GM19397 (cell line): ENCODE results near the gene MAMDC4.
A peak's percentile ranks its signal among the peaks of the same experiment; 100 is the strongest.

ENCODE experiments used
- ATAC-seq: cut with Tn5 transposase; IDR thresholded peaks from one replicate; pipeline ENCODE4 v1.9.1; 2021; ENCODE audit warnings: mild to moderate bottlenecking, moderate library complexity; ENCODE audit not compliant: unreplicated experiment

The MAMDC4 gene

DNA sequence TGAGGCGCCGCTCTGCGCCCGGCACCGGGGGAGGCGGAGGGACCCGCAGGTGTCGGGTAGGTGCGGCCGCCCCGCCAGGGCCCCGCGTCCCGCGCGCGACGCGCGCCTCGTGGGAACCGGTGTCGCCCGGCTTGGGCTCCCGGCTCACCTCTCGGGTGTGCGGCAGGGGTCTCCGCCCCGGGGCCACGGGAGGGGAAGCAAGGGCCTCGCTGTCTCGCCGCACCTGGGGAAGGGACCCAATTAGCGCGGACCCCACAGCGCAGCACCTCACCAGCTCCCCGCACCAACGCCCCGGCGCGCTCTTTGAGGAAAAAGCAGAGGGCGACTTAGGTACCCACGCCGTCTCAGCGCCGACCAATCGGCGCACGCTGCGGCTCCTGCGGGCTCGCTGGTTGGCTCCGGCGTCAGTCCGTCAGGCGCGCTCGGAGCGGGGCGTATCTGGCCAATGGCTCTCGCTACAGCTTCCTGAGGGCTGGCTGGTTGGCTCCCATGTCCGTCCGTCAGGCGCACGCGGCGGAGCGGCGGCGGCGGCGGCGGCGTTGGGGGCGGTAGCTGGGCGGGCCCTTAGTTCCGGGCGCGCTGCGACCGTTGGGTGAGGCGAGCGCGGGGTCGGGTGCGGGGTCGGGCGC, 33.9 kb downstream of the MAMDC4 start, which contains the start of gene TRAF2:
TRAF2 (plus strand) TSS at position 567 of the 629 bp plus-strand sequence. CDS start 12,225 bp downstream, outside the sequence.
- ATAC-seq = peak; percentile 85

DNA sequence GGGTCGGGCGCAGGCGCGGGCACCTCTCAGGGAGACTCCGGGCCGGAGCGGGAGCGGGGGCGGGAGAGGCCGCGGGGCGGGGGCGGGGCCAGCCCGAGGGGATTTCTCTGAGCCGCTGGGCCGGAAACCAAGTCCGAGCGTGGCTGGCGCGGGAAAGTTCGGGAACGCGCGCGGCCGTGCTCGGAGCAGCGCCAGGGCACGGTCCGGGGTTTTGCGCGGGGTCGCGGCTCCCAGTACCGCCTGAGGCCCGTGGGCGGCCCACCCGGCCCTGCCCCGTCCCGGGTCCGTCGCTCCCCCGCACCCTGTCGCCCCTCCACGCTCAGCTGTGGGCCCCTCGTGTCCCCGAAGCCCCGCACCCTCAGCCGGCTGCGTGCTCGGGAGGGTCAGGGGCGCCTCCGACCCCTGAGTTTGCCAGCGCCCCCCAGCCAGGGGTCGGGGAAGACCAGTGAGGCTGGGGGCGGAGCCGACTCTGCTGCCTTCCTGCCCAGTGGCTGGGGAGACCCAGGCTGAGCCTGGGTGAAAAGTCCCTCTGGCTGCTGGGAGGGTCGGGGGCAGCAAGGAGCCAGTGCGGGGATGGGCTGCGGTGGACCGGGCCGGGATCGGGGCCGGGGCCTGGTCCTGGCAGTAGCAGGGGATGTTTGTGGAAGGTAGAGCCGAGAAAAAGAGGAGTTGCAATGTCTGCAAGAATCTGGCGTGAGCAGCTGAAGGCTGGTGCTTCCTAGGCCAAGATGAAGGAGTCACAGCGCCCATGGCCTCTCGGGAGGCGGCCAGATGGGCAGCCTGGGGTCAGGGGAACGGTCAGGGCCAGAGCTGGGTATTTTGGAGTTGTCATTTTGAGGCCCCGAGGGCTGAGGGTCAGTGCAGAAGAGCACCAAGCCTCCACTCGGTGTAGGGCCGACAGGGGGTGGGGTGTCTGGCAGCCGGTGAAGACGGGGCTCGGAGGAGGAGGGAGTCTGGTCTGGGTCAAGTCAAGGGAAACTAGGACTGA, 34.8 kb downstream of the MAMDC4 start:
- ATAC-seq = peak; percentile 19

DNA sequence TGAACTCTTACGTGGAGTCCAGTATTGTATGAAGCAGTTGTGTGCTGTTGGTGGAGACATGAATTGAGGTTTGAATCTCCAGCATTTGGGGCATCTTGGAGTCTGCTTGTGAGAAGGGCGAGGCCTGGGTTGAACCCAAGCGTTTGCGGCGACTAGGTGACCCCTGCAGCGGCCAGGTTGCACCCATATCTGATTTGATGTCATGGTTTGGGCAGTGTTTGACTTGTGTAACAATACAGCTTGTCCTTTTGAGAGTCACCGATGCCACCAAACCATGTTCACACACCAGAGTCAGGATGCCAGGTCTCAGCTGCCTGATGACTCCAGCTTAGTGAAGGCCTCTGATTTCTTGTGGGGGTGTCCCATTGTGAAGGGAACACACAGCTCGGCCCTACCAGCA, 36.3 kb downstream of the MAMDC4 start:
- ATAC-seq = no peak

DNA sequence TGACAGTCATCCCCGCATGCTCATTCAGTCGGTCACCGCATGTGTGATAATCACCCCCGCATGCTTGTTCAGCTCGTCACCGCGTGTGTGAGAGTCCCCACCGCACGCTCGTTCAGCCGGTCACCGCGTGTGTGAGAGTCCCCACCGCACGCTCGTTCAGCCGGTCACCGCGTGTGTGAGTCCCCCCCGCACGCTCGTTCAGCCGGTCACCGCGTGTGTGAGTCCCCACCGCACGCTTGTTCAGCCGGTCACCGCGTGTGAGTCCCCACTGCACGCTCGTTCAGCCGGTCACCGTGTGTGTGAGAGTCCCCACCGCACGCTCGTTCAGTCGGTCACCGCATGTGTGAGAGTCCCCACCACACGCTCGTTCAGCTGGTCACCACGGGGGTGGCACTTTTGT, 37.7 kb downstream of the MAMDC4 start:
- ATAC-seq = no peak

DNA sequence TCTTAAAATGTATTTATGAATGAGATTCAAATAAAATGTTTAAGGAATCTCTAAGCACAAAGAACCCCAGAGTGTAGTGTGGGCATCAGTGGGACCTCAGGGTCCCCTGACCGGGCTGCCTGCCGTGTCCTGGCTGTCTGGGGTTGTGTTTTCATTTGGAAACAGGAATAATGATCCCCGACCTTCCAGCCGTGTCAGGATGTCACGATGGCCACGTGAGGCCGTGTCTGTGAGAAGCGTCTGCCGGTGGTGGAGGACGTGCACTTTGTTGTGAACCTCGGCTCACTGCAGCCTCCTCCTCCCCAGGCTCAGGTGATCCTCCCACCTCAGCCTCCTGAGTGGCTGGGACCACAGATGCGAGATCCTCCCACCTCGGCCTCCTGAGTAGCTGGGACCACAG, 38.5 kb downstream of the MAMDC4 start:
- ATAC-seq = no peak

DNA sequence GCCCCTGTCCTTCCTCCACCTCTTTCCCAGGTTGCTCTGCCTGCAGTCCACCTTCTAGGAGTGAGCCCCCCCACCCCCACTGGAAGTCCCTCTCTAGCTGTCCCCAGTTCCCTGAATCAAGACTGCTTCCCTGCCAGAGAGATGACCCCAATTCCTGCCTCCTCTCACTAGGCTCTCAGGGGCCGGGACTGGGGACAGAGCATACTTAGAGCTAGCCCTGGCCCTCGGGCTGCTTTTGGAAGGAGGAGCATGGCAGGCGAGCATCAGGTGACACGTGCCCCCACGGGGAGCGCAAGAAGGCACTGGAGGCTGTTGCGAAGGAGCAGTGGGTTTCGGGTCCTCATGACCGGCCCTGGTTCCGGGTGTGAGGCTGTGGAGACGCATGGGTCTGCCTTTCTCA, 43.9 kb downstream of the MAMDC4 start:
- no peak for ATAC-seq

DNA sequence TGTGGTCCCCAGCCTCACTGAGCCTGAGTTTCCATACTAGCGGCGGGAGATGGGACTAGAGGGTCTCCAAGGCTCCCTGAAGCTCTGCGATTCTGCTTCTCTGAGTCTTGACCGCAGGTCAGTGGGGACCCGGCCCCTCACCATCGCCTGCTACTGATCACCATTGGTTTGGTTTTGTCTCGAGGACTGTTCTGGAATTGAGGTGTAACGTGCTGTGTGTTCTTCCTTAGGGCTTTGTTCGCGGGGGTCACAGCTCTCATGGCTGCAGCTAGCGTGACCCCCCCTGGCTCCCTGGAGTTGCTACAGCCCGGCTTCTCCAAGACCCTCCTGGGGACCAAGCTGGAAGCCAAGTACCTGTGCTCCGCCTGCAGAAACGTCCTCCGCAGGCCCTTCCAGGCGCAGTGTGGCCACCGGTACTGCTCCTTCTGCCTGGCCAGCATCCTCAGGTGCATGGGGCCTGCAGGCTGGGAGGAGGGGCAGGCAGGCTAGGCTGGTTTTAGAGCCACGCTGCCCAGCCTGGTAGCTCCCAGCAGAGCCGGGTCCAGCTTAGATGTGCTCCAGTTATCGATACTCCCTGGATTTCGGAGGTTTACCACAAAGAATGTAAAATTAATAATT, 46.4 kb downstream of the MAMDC4 start:
- ATAC-seq = no peak

DNA sequence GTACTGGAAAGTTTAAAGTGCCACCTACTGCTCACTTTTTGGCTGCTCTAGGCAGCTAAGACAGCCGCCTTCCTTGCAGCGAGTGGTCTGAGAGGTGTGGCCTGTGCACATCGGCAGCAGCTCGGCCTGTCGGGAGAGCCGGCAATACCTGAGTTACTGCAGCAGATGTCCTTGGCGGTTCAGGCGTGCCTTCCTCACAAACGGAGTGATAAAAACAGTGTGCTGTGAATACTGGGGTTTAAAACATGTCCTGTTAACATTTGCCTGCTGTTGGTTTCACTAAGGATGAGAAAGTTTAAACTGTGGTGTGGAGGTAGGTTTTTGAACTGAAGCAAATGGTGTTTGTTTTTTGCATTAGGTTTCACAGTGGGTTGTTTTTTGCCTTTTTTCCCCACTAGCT, 47.0 kb downstream of the MAMDC4 start:
- ATAC-seq = peak; percentile 45

DNA sequence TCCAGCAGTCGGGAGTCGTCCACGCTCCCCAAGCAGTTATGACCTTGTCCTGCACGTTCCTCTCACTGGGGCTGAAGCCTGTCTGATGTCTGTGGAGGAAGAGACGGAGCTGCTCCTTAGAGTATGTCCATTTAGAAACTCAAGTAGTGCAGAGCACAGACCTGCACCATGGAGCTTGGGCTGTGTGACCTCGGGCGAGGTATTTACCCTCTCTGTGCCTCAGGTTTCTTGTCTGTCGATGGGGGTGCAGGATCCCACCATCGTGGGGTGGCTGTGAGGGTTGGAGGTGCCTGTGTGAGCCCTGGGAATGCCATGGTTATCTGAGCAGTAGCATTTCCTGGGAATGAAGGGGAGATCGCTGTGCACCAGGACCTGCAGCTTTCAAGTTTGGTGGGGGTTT, 48.4 kb downstream of the MAMDC4 start:
- ATAC-seq = no peak

DNA sequence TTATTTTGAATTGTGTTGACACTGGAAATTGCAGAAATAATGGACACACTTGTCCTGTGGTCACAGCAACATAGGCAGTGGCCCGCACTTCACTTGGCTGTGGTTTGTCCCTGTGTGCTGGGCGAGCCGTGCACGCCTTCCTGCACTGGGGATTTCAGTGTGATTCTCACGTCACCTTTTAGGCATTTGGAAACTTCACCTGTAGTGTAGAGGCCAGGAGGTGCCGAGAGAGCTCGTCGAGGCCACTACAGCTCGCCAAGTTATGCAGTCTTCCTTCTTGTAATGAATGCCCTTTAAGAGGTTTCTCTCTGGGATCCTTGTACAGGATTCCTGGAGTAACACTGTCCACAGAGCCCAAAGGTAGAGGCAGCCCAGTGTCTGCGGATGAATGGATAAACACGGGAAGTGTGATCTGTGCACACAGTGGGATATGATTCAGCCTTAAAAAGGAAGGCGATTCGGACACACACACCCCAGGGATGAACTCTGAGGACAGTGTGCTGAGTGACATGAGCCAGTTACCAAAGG, 48.9 kb downstream of the MAMDC4 start:
- no peak for ATAC-seq

DNA sequence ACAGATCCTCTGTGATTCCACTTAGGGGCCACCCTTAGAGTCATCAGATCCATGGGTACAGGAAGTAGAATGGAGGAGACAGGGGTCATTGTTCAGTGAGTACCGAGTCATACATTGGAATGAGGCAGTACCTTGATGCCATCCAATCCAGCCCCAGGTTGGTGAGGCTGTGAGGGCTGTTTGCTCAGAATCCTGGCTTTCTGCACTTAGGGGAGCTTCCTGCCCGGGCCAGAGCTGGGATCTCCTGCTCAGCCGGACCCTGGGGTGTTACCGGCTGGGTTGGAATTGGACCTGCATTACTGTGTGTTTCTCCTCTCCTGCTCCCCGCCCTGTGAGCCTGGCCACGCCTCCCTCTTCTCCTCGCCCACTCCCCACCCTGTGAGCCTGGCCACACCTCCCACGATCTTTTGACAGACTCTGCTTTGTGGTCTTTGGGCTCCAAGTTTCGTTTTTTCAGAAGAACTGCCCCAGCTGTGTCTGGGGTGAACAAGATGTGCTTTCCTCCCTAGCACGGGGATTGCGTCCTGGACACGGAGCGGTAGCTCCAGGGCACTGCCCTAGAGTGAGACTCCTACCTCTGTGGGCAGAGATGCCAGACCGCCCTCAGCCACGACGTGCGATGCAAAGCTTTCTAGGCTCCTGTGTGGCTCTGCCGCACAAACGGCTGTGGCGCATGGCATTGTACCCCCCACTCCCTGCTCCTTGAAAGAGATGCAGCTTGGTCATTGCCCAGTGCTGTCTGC, 49.5 kb downstream of the MAMDC4 start:
- ATAC-seq = no peak

DNA sequence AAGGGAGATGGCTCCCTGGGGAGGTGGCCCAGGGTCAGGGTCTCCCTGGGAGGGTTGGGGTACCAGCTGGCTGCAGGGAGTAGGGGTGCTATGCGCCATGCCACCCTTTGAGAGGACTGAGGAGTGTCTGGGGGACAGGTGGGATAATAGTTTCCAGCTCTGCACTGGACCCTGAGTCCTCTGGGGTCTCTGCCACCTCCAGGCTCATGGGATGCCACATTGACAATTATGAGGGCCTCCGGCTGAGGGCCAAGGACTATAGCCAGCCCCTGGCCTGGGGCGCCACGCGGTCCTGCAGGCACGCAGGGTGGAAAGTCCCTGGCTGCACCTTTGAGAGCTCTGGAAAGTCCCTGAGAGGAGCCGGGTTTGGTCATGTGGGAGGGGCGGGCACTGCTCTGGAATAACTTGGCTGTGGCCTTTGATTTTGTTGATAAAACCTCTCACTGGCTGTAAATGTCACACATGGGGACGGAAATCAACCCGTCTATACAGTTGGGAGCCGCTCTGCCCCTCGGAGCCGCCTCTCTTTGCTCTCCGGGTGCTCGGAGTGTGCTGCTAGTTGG, 50.2 kb downstream of the MAMDC4 start:
- no peak for ATAC-seq

DNA sequence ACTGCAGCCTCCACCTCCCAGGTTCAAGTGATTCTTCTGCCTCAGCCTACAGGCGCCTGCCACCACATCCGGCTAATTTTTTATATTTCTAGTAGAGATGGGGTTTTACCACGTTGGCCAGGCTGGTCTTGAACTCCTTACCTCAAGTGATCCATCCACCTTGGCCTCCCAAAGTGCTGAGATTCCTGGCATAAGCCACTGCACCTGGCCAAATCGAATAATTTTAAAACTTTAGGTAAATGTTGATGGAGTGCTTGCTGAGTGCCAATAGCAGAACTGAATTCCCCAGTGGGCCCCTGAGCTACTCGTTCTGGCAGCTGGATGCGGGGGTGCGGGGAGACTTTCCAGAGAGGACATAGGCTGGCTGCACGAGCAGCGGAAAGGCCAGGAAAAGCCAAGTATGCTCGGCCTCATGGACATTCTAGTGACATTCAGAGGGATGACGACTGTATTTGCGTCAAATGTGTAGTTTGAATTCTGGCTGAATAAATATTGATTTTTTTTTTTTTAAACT, 51.0 kb downstream of the MAMDC4 start:
- ATAC-seq = no peak

DNA sequence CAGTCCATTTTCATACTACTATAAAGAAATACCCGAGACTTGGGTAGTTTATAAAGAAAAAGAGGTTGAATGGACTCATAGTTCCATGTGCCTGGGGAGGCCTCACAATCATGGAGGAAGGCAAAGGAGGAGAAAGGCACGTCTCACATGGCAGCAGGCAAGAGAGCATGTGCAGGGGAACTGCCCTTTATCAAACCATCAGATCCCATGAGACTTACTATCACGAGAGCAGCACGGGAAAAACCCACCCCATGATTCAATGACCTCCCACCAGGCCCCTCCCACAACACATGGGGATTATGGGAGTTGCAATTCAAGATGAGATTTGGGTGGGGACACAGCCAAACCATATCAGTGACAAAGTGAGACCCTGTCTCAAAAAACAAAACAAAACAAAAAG, 54.1 kb downstream of the MAMDC4 start:
- ATAC-seq = no peak

DNA sequence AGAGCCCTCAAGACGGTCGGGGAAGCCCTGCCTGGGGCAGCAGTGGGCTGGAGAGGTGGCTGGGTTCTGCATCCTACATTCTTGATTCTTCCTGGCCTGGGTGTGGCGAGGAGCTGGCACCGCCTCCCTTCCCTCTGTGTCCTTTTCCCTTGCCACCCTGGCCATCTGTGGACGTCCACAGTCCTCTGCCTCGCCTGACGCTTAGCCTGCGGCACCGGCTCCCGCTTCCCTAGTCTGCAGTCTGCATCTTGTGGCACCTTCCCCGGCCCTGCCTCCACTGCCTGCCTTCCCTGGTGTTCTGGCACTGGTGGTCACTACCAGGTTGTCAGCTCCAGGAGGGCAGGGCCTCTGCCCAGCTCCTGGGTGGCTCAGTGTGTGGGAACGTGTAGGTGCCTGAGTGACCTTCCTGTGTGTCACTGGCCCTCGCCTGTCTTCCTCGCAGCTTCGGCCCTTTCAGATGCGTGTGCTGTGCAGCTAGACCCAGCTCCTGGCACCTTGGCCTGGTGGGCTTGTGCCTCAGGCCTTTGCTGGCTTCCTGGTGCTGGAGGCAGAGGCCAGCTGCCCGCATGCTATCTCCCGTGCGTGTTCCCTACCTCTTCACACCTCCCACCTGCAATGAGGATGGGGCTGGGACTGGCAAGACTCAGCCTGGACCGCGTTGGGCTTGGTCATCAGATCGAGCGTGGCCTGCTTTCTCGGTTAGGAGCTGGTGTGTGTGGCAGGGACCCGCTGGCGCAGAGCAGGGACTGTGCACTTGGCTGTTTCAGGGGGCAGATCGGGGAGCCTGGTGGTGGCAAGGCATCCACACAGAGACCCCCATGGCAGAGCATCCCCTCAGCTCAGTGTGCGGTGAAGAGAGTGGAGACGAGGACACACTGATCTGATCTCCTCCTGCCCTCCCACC, 55.1 kb downstream of the MAMDC4 start:
- ATAC-seq = no peak
